GM18499 (cell line): ENCODE measurements around the gene FAM20C.
"Not testable (repeated sequence)": the region's sequence is repeated elsewhere in the genome, so short reads cannot be mapped to it uniquely, and the experiment has no call there.

ENCODE experiments used
- ATAC-seq: cut with Tn5 transposase; IDR thresholded peaks from one replicate; pipeline ENCODE4 v1.9.1; 2021; ENCODE audit warnings: moderate number of reproducible peaks; ENCODE audit not compliant: insufficient read depth, unreplicated experiment

Gene FAM20C

GRCh38 chr7:253581-254336 lies 61.4 kb downstream of the FAM20C start:
- no peak for ATAC-seq

GRCh38 chr7:254337-255037 lies 62.1 kb downstream of the FAM20C start:
- no peak for ATAC-seq

GRCh38 chr7:255038-255435 lies 62.7 kb downstream of the FAM20C start:
- no peak for ATAC-seq

GRCh38 chr7:255721-256361 lies 63.5 kb downstream of the FAM20C start:
- no peak for ATAC-seq

GRCh38 chr7:256461-256940 lies 64.1 kb downstream of the FAM20C start:
- ATAC-seq, result no peak

- no peak for ATAC-seq
Measured at GRCh38 chr7:256981-257646, 64.7 kb downstream of the FAM20C start.

- ATAC-seq, result no peak
Measured at GRCh38 chr7:257647-257992, 65.2 kb downstream of the FAM20C start.

- no peak for ATAC-seq
Measured at GRCh38 chr7:258476-259190, 66.3 kb downstream of the FAM20C start.

GRCh38 chr7:259191-259505 lies 66.8 kb downstream of the FAM20C start:
- ATAC-seq, result no peak

GRCh38 chr7:259751-260405 lies 67.5 kb downstream of the FAM20C start:
- no peak for ATAC-seq

GRCh38 chr7:260441-261281 lies 68.3 kb downstream of the FAM20C start:
- no peak for ATAC-seq

- ATAC-seq, result no peak
Measured at GRCh38 chr7:261341-262250, 69.2 kb downstream of the FAM20C start.

GRCh38 chr7:262251-262572 lies 69.8 kb downstream of the FAM20C start:
- no peak for ATAC-seq

GRCh38 chr7:262631-263311 lies 70.4 kb downstream of the FAM20C start:
- not testable (repeated sequence) for ATAC-seq

GRCh38 chr7:263483-264351 lies 71.3 kb downstream of the FAM20C start:
- not testable (repeated sequence) for ATAC-seq

- no peak for ATAC-seq
Measured at GRCh38 chr7:264541-265191, 72.3 kb downstream of the FAM20C start.
